ENCODE data around the gene EML1.

GRCh38 chr14:99768381-99768780, 24.8 kb upstream of the EML1 start:
- TF ChIP-seq POLR2AphosphoS5 (IDR thresholded peaks at IDR 0.05; ENCODE audit: borderline replicate concordance, low read depth, low read length) (no peak), EZH2 (IDR thresholded peaks at IDR 0.05) (no peak), FOXP2 (optimal IDR thresholded peaks at IDR 0.05; ENCODE audit: control extremely low read depth, extremely low read length, insufficient read depth) (no peak)

Data from SK-N-MC (cell line).